ENCODE measurements around the gene ZNF619.

ZNF619 gene

DNA sequence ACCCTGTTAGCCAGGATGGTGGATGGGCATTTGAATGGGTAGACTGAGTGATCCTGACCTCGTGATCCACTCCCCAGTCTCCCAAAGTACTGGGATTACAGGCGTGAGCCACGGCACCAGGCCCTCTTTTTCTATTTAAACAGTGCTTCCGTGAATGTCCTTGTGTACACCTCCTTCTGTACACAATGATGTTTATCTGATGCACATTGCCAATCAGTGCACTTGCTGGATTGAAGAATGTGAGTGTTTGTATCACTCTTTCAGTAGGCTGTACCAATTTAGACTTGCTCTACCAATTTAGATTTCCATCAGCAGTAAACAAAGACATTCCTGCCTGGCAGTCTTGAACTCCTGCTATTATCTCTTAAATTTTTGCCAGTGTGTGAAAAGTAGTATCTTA is 8.9 kb upstream of the ZNF619 start:
- no peak overlapping the region for H3K27ac ChIP-seq (ENCODE audit: low read length)
- H3K4me3 ChIP-seq (ENCODE audit: low read length) = no peak overlapping the region
- peaks cover 32% of the 10 kb centered on the region for H3K36me3 ChIP-seq (ENCODE audit: insufficient read depth, low read depth, low read length)
- no peak overlapping the region for H3K9ac ChIP-seq (ENCODE audit: low read depth, low read length)
- no peaks in the 10 kb centered on the region for H3K4me1 ChIP-seq (ENCODE audit: insufficient read depth, low read length)
- no peaks in the 10 kb centered on the region for H3K9me3 ChIP-seq (ENCODE audit: insufficient read depth, low read depth, low read length)
- no peaks in the 10 kb centered on the region for H3K27me3 ChIP-seq (ENCODE audit: insufficient read depth, low read length)

- no peak overlapping the region for H3K9ac ChIP-seq (ENCODE audit: low read depth, low read length)
These were observed 6.2 kb upstream of the ZNF619 start for GRCh38 chr3:40470701-40471100.

DNA sequence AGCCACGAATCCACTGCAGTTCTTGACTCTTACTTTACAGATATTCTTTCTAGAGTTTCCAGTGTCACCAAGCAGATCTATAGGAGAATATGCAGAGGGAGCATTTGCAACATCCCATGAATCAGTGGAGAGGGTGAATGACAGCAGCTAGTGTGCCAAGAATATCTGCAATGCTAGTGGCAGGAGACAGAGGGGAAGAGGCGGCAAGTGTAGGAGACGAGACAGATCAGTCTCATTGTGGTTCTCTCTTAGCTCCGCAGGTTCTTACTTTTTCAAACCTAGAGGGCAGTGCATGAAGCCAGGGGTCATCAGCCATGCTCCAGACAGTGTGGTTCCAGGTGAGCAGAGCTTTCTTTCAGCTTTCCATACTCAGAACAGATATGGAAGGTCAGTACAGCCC is 744 bp downstream of the ZNF619 start:
- Histone ChIP-seq H3K36me3 (ENCODE audit: insufficient read depth, low read depth, low read length) (no peaks in the 10 kb centered on the region), H3K9ac (ENCODE audit: low read depth, low read length) (peak overlapping the region; percentile 73; the same call in 1 of the 2 replicates), H3K4me1 (ENCODE audit: insufficient read depth, low read length) (no peaks in the 10 kb centered on the region), H3K27ac (ENCODE audit: low read length) (no peak overlapping the region), H3K4me3 (ENCODE audit: low read length) (peak overlapping the region; percentile 73; the same call in 1 of the 2 replicates), H3K9me3 (ENCODE audit: insufficient read depth, low read depth, low read length) (no peaks in the 10 kb centered on the region), H3K27me3 (ENCODE audit: insufficient read depth, low read length) (no peaks in the 10 kb centered on the region)

More at GRCh38 chr3:40470701-40471100, 6.2 kb upstream of the ZNF619 start:
- H3K4me3 ChIP-seq (ENCODE audit: low read length) = no peak overlapping the region
- H3K27me3 ChIP-seq (ENCODE audit: insufficient read depth, low read length) = no peaks in the 10 kb centered on the region
- H3K27ac ChIP-seq (ENCODE audit: low read length) = no peak overlapping the region
- no peaks in the 10 kb centered on the region for H3K9me3 ChIP-seq (ENCODE audit: insufficient read depth, low read depth, low read length)
- H3K4me1 ChIP-seq (ENCODE audit: insufficient read depth, low read length) = no peaks in the 10 kb centered on the region
- peaks cover 5% of the 10 kb centered on the region; the same call in 1 of the 2 replicates for H3K36me3 ChIP-seq (ENCODE audit: insufficient read depth, low read depth, low read length)

DNA sequence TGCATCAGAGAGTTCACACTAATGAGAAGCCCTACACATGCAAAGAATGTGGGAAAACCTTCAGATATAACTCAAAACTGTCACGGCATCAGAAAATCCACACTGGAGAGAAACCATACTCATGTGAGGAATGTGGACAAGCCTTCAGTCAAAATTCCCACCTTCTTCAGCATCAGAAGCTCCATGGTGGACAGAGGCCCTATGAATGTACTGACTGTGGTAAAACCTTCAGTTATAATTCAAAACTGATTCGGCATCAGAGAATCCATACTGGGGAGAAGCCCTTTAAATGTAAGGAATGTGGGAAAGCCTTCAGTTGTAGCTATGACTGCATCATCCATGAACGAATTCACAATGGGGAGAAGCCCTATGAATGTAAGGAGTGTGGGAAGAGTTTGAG is 10.2 kb downstream of the ZNF619 start:
- Histone ChIP-seq H3K27me3 (ENCODE audit: insufficient read depth, low read length) (no peaks in the 10 kb centered on the region), H3K4me3 (ENCODE audit: low read length) (no peak overlapping the region), H3K36me3 (ENCODE audit: insufficient read depth, low read depth, low read length) (peaks cover 13% of the 10 kb centered on the region; the same call in 1 of the 2 replicates), H3K9ac (ENCODE audit: low read depth, low read length) (no peak overlapping the region), H3K27ac (ENCODE audit: low read length) (no peak overlapping the region), H3K4me1 (ENCODE audit: insufficient read depth, low read length) (no peaks in the 10 kb centered on the region), H3K9me3 (ENCODE audit: insufficient read depth, low read depth, low read length) (peaks cover 16% of the 10 kb centered on the region)

DNA sequence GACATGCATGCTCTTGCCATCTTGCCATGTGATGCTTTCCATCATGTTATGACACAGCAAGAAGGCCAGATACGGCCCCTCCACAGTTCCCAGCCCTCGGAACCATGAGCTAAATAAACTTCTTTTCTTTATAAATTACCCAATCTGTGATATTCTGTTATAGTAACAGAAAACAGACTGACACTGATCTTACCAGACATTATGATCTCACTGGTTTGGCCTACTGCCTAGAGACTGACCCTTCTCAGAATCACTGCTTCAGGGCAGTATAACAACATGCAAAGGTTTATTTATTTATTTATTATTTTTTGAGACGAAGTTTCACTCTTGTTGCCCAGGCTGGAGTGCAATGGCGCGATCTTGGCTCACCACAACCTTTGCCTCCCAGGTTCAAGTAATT is 14.0 kb downstream of the ZNF619 start:
- Histone ChIP-seq H3K9me3 (ENCODE audit: insufficient read depth, low read depth, low read length) (peaks cover 16% of the 10 kb centered on the region), H3K27ac (ENCODE audit: low read length) (no peak overlapping the region), H3K4me1 (ENCODE audit: insufficient read depth, low read length) (0 out of 2 replicates have a peak, but pooled peaks cover 2% of the 10 kb centered on the region), H3K36me3 (ENCODE audit: insufficient read depth, low read depth, low read length) (peaks cover 13% of the 10 kb centered on the region; the same call in 1 of the 2 replicates), H3K4me3 (ENCODE audit: low read length) (no peak overlapping the region), H3K27me3 (ENCODE audit: insufficient read depth, low read length) (no peaks in the 10 kb centered on the region), H3K9ac (ENCODE audit: low read depth, low read length) (no peak overlapping the region)

GRCh38 chr3:40494698-40495097 is 17.8 kb downstream of the ZNF619 start:
- H3K27me3 ChIP-seq (ENCODE audit: insufficient read depth, low read length) = no peaks in the 10 kb centered on the region
- H3K4me3 ChIP-seq (ENCODE audit: low read length) = no peak overlapping the region
- no peak overlapping the region for H3K9ac ChIP-seq (ENCODE audit: low read depth, low read length)
- 0 out of 2 replicates have a peak, but pooled peaks cover 2% of the 10 kb centered on the region for H3K4me1 ChIP-seq (ENCODE audit: insufficient read depth, low read length)
- H3K9me3 ChIP-seq (ENCODE audit: insufficient read depth, low read depth, low read length) = no peaks in the 10 kb centered on the region
- H3K27ac ChIP-seq (ENCODE audit: low read length) = no peak overlapping the region
- no peaks in the 10 kb centered on the region for H3K36me3 ChIP-seq (ENCODE audit: insufficient read depth, low read depth, low read length)

DNA sequence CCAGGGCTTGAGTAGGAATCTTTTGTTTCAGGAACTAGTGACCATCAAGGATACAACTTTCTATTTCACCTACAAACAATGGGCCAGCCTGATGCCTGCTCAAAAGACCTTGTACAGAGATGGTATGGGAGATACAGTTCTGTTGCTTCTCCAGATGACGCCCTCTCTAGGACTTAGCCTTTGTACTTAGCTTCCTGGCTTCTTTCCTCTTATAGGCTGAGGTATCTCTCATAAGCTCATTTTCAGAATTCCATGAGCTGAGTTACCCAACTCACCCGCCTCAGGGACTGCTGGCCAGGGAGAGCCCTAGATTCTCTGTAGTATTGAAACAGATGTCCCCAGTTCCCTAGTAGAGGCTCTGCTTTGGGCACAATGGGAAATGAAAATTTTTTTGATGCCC is 20.4 kb downstream of the ZNF619 start:
- Histone ChIP-seq H3K9me3 (ENCODE audit: insufficient read depth, low read depth, low read length) (no peaks in the 10 kb centered on the region), H3K4me1 (ENCODE audit: insufficient read depth, low read length) (0 out of 2 replicates have a peak, but pooled peaks cover 2% of the 10 kb centered on the region), H3K9ac (ENCODE audit: low read depth, low read length) (no peak overlapping the region), H3K4me3 (ENCODE audit: low read length) (no peak overlapping the region), H3K27ac (ENCODE audit: low read length) (no peak overlapping the region), H3K27me3 (ENCODE audit: insufficient read depth, low read length) (no peaks in the 10 kb centered on the region), H3K36me3 (ENCODE audit: insufficient read depth, low read depth, low read length) (no peaks in the 10 kb centered on the region)

GRCh38 chr3:40499952-40500351 is 23.0 kb downstream of the ZNF619 start:
- no peaks in the 10 kb centered on the region for H3K9me3 ChIP-seq (ENCODE audit: insufficient read depth, low read depth, low read length)
- H3K9ac ChIP-seq (ENCODE audit: low read depth, low read length) = no peak overlapping the region
- no peak overlapping the region for H3K4me3 ChIP-seq (ENCODE audit: low read length)
- no peak overlapping the region for H3K27ac ChIP-seq (ENCODE audit: low read length)
- no peaks in the 10 kb centered on the region for H3K4me1 ChIP-seq (ENCODE audit: insufficient read depth, low read length)
- no peaks in the 10 kb centered on the region for H3K36me3 ChIP-seq (ENCODE audit: insufficient read depth, low read depth, low read length)
- no peaks in the 10 kb centered on the region for H3K27me3 ChIP-seq (ENCODE audit: insufficient read depth, low read length)

GRCh38 chr3:40502034-40502433 is 25.1 kb downstream of the ZNF619 start:
- Histone ChIP-seq H3K9me3 (ENCODE audit: insufficient read depth, low read depth, low read length) (no peaks in the 10 kb centered on the region), H3K27me3 (ENCODE audit: insufficient read depth, low read length) (no peaks in the 10 kb centered on the region), H3K9ac (ENCODE audit: low read depth, low read length) (no peak overlapping the region), H3K4me1 (ENCODE audit: insufficient read depth, low read length) (0 out of 2 replicates have a peak, but pooled peaks cover 4% of the 10 kb centered on the region), H3K4me3 (ENCODE audit: low read length) (no peak overlapping the region), H3K36me3 (ENCODE audit: insufficient read depth, low read depth, low read length) (no peaks in the 10 kb centered on the region), H3K27ac (ENCODE audit: low read length) (no peak overlapping the region)

GRCh38 chr3:40504636-40505430 is 27.9 kb downstream of the ZNF619 start:
- H3K4me1 ChIP-seq (ENCODE audit: insufficient read depth, low read length) = 0 out of 2 replicates have a peak, but pooled peaks cover 4% of the 10 kb centered on the region
- H3K27ac ChIP-seq (ENCODE audit: low read length) = no peak overlapping the region
- H3K4me3 ChIP-seq (ENCODE audit: low read length) = peak overlapping the region; percentile 95
- no peaks in the 10 kb centered on the region for H3K27me3 ChIP-seq (ENCODE audit: insufficient read depth, low read length)
- H3K9me3 ChIP-seq (ENCODE audit: insufficient read depth, low read depth, low read length) = no peaks in the 10 kb centered on the region
- H3K9ac ChIP-seq (ENCODE audit: low read depth, low read length) = peak overlapping the region; percentile 91; the same call in 1 of the 2 replicates
- peaks cover 14% of the 10 kb centered on the region; the same call in 1 of the 2 replicates for H3K36me3 ChIP-seq (ENCODE audit: insufficient read depth, low read depth, low read length)

- H3K27ac ChIP-seq (ENCODE audit: low read length) = no peak within 1 kb of the TSS
- peaks cover 24% of the 10 kb centered on the region; the same call in 1 of the 2 replicates for H3K36me3 ChIP-seq (ENCODE audit: insufficient read depth, low read depth, low read length)
- H3K27me3 ChIP-seq (ENCODE audit: insufficient read depth, low read length) = no peaks in the 10 kb centered on the region
- H3K9me3 ChIP-seq (ENCODE audit: insufficient read depth, low read depth, low read length) = no peaks in the 10 kb centered on the region
- H3K9ac ChIP-seq (ENCODE audit: low read depth, low read length) = peak within 1 kb of the TSS; percentile 91
- 0 out of 2 replicates have a peak, but pooled peaks cover 4% of the 10 kb centered on the region for H3K4me1 ChIP-seq (ENCODE audit: insufficient read depth, low read length)
- H3K4me3 ChIP-seq (ENCODE audit: low read length) = peak within 1 kb of the TSS; percentile 95
These were observed 28.9 kb downstream of the ZNF619 start, which contains the start of gene ZNF620 for GRCh38 chr3:40505599-40506462. ZNF620 (plus strand) TSS chr3:40506039; CDS start chr3:40506353, 314 bp downstream.

Data from iPS-20b (cell line).